Osteocyte (in vitro differentiated cells): ENCODE results near the gene USH1C. TPM values are rescaled to one million over a fixed set of nuclear protein-coding genes. Genes with fewer than 3 reads are reported as not detected.

Source experiments
- DNase-seq: peaks from one replicate; pipeline ENCODE4 v3.0.0; 2021; ENCODE audit warnings: mixed read lengths; ENCODE audit not compliant: unreplicated experiment; ENCODE audit errors: extremely low spot score
- H3K27ac Mint-ChIP-seq: one replicate; pipeline ENCODE4 v1.8.0; 2021; ENCODE audit warnings: mild to moderate bottlenecking, mixed read lengths; ENCODE audit not compliant: unreplicated experiment
- H3K27me3 Mint-ChIP-seq: one replicate; pipeline ENCODE4 v1.8.0; 2021; ENCODE audit warnings: mixed read lengths; ENCODE audit not compliant: unreplicated experiment
- H3K36me3 Mint-ChIP-seq: one replicate; pipeline ENCODE4 v1.8.0; 2021; ENCODE audit warnings: mixed read lengths; ENCODE audit not compliant: unreplicated experiment
- H3K4me1 Mint-ChIP-seq: one replicate; pipeline ENCODE4 v1.8.0; 2021; ENCODE audit warnings: mixed read lengths; ENCODE audit not compliant: unreplicated experiment
- H3K4me3 Mint-ChIP-seq: one replicate; pipeline ENCODE4 v1.8.0; 2021; ENCODE audit warnings: mild to moderate bottlenecking, moderate library complexity, mixed read lengths; ENCODE audit not compliant: unreplicated experiment
- H3K9me3 Mint-ChIP-seq: one replicate; pipeline ENCODE4 v1.8.0; 2021; ENCODE audit warnings: mixed read lengths; ENCODE audit not compliant: unreplicated experiment
- total RNA-seq: library from RNA; stranded (reverse); gene quantifications from 2 replicates; pipeline ENCODE4 v1.2.1, GENCODE V29; 2021
- TF ChIP-seq, protein P1 (sequence below): fragments of 200-600 bp; sonication (generic); IDR thresholded peaks from 2 replicates; pipeline ENCODE4 v1.5.0; 2021; ENCODE audit warnings: antibody characterized with exemption, mild to moderate bottlenecking, moderate library complexity

USH1C gene
- total RNA-seq, 1 donor from 2014 or later: not detected

- H3K4me3 Mint-ChIP-seq: no peak overlapping the region
- TF ChIP-seq, protein P1, sequence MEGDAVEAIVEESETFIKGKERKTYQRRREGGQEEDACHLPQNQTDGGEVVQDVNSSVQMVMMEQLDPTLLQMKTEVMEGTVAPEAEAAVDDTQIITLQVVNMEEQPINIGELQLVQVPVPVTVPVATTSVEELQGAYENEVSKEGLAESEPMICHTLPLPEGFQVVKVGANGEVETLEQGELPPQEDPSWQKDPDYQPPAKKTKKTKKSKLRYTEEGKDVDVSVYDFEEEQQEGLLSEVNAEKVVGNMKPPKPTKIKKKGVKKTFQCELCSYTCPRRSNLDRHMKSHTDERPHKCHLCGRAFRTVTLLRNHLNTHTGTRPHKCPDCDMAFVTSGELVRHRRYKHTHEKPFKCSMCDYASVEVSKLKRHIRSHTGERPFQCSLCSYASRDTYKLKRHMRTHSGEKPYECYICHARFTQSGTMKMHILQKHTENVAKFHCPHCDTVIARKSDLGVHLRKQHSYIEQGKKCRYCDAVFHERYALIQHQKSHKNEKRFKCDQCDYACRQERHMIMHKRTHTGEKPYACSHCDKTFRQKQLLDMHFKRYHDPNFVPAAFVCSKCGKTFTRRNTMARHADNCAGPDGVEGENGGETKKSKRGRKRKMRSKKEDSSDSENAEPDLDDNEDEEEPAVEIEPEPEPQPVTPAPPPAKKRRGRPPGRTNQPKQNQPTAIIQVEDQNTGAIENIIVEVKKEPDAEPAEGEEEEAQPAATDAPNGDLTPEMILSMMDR: no peak
- no peak overlapping the region for H3K27ac Mint-ChIP-seq
- peaks cover 7% of the 10 kb centered on the region for H3K27me3 Mint-ChIP-seq
- no peaks in the 10 kb centered on the region for H3K36me3 Mint-ChIP-seq
- no peaks in the 10 kb centered on the region for H3K4me1 Mint-ChIP-seq
- no peak for DNase-seq
- H3K9me3 Mint-ChIP-seq: no peaks in the 10 kb centered on the region
These were observed 41.6 kb downstream of the USH1C start for GRCh38 chr11:17502630-17503029.

DNA sequence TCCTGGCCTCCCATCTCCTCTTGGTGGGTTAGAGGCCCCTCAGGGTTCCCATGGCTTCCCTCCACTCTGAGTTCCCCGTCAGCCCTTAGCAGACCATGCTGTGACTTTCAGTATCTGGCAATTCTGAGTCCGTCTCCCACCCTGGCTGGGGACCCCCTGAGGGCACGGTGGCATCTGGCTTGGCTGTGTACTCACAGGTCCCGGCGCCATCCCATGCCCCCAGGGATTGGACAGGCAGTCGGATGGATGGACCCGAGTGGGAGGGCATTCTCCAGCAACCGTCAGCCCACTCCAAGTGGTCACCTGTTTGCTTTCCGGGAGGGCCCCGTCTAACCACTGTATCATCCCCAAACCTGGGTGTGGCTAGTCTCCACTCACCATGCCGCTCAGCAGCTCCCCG, 43.5 kb downstream of the USH1C start:
- TF ChIP-seq, protein P1: no peak
- no peak for DNase-seq
- H3K4me1 Mint-ChIP-seq: no peaks in the 10 kb centered on the region
- peaks cover 11% of the 10 kb centered on the region for H3K27me3 Mint-ChIP-seq
- H3K9me3 Mint-ChIP-seq: no peaks in the 10 kb centered on the region
- H3K36me3 Mint-ChIP-seq: no peaks in the 10 kb centered on the region
- H3K4me3 Mint-ChIP-seq: no peak overlapping the region
- no peak overlapping the region for H3K27ac Mint-ChIP-seq

DNA sequence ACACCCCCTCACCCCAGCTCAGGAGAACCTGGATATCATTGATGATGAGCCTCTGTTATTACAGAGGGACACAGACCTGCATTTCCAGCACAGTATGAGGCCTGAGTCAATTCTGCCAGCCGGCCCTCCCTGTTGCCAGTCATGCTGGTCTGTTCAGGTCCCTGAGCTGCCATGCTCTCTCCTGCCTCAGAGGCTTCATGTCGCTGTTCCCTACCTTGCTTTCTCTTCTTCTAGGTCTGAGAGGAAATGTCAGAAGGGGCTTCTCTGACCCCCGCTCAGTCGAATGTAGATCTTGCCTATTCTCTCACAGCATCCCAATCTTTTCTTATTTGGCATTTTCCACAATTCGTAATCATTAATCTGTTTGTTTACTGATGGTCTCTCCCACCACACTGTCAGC, 45.7 kb downstream of the USH1C start:
- peaks cover 13% of the 10 kb centered on the region for H3K27me3 Mint-ChIP-seq
- TF ChIP-seq, protein P1: peak; percentile 44
- no peaks in the 10 kb centered on the region for H3K4me1 Mint-ChIP-seq
- no peak for DNase-seq
- H3K36me3 Mint-ChIP-seq: no peaks in the 10 kb centered on the region
- H3K9me3 Mint-ChIP-seq: no peaks in the 10 kb centered on the region
- no peak overlapping the region for H3K27ac Mint-ChIP-seq
- H3K4me3 Mint-ChIP-seq: no peak overlapping the region

- H3K27me3 Mint-ChIP-seq: peaks cover 13% of the 10 kb centered on the region
These were observed 46.2 kb downstream of the USH1C start for GRCh38 chr11:17498058-17498457.

DNA sequence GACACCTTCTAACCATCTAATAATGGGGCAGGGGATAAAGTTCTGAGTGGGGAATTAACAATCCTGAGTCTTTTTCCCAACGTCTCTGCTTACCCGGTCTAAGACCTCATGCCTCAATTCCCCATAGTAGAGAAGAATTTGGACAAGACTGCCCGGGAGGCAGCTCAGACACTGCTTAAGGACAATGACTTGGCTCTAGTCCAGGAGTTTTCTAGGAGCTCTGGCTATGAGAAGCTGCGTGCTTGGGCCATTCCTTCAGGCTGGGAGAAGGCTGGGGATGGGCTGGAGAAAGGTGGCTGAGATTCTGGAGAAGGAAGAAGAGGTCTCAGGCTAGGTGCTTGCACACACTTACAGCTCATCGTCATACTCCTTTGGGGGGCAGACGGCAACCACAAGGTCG, 47.8 kb downstream of the USH1C start:
- H3K27me3 Mint-ChIP-seq: peaks cover 18% of the 10 kb centered on the region
- DNase-seq: no peak
- TF ChIP-seq, protein P1: no peak
- no peak overlapping the region for H3K27ac Mint-ChIP-seq
- no peaks in the 10 kb centered on the region for H3K9me3 Mint-ChIP-seq
- H3K4me3 Mint-ChIP-seq: no peak overlapping the region
- H3K36me3 Mint-ChIP-seq: no peaks in the 10 kb centered on the region
- no peaks in the 10 kb centered on the region for H3K4me1 Mint-ChIP-seq

More at GRCh38 chr11:17498058-17498457, 46.2 kb downstream of the USH1C start:
- DNase-seq: no peak
- no peak overlapping the region for H3K27ac Mint-ChIP-seq
- H3K36me3 Mint-ChIP-seq: no peaks in the 10 kb centered on the region
- no peak overlapping the region for H3K4me3 Mint-ChIP-seq
- no peaks in the 10 kb centered on the region for H3K9me3 Mint-ChIP-seq
- TF ChIP-seq, protein P1: no peak
- H3K4me1 Mint-ChIP-seq: no peaks in the 10 kb centered on the region
